ENCODE data around the gene MVB12B. TPM values are rescaled to one million over a fixed set of nuclear protein-coding genes. Genes with fewer than 3 reads are reported as not detected.

Gene MVB12B
- total RNA-seq, 6 experiments from 2014 or later = 7.2 to 16.2 (median 9.1) TPM

- intact Hi-C loops (cut with DNase I) = no loop called here
Observed at GRCh38 chr9:126452106-126452505, 125.5 kb downstream of the MVB12B start.

DNA sequence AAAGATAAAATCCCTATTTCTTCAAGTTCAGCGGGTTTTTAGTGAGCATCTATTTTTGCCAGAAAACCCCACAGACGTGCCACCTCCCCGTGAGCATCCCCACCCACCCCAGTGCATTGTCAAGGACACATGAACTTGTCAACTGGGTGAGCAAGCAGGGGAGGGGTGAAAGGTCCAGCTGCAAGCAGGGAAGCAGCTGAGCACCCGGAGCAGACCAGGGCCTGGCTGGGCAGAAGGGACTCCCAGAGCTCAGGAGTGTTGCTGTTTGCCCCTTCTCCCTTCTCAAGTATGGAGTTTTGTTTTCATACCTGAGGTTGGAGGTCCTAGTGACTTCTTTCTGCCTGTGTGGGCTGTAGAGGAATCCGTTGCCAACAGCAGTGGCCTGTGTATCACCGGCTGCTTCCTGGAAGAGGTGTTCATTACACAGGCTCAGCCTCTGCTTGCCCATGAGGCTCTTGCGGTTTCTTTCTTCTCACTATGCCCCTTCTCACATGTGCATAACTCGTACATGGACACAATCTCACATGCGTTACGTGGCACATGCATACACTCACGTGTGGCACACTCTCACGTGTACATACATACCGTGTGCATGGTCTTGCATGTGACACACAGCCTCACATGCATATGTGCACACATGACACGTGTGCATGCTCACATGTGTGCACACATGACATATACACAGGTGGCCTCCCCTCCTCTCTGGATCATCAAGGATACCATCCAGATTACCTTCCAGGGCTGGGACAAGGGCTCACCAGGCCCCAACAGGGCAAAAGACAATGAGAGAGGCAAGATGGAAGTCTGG is 126.7 kb downstream of the MVB12B start:
- ATAC-seq = no peak
- Histone ChIP-seq H3K4me3 (no peak overlapping the region), H3K4me1 (no peaks in the 10 kb centered on the region), H3K9me3 (no peaks in the 10 kb centered on the region), H3K27me3 (no peaks in the 10 kb centered on the region), H3K27ac (no peak overlapping the region), H3K36me3 (no peaks in the 10 kb centered on the region)
- 80% methylated on average over 11 of the region's 14 CpGs for WGBS (ENCODE audit: insufficient coverage, low coverage, low lambda C conversion rate, missing lambda C conversion rate)
- TF ChIP-seq, protein P1, sequence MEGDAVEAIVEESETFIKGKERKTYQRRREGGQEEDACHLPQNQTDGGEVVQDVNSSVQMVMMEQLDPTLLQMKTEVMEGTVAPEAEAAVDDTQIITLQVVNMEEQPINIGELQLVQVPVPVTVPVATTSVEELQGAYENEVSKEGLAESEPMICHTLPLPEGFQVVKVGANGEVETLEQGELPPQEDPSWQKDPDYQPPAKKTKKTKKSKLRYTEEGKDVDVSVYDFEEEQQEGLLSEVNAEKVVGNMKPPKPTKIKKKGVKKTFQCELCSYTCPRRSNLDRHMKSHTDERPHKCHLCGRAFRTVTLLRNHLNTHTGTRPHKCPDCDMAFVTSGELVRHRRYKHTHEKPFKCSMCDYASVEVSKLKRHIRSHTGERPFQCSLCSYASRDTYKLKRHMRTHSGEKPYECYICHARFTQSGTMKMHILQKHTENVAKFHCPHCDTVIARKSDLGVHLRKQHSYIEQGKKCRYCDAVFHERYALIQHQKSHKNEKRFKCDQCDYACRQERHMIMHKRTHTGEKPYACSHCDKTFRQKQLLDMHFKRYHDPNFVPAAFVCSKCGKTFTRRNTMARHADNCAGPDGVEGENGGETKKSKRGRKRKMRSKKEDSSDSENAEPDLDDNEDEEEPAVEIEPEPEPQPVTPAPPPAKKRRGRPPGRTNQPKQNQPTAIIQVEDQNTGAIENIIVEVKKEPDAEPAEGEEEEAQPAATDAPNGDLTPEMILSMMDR (IDR thresholded peaks at IDR 0.05) = no peak
- TF ChIP-seq POLR2A (IDR thresholded peaks at IDR 0.05) = no peak
- DNase-seq = peak in 1 of 3 donors; percentile 28
- intact Hi-C loops (cut with DNase I) = no loop called here

More at GRCh38 chr9:126452106-126452505, 125.5 kb downstream of the MVB12B start:
- ATAC-seq (no peak), DNase-seq (peak in 1 of 3 donors; percentile 36)
- Histone ChIP-seq H3K36me3 (no peaks in the 10 kb centered on the region), H3K27ac (no peak overlapping the region), H3K9me3 (no peaks in the 10 kb centered on the region), H3K4me3 (no peak overlapping the region), H3K27me3 (no peaks in the 10 kb centered on the region), H3K4me1 (no peaks in the 10 kb centered on the region)
- TF ChIP-seq, protein P1 (IDR thresholded peaks at IDR 0.05) = no peak
- no peak for TF ChIP-seq POLR2A (IDR thresholded peaks at IDR 0.05)
- 98% methylated on average over 5 of the region's 12 CpGs for WGBS (ENCODE audit: insufficient coverage, low coverage, low lambda C conversion rate, missing lambda C conversion rate)

DNA sequence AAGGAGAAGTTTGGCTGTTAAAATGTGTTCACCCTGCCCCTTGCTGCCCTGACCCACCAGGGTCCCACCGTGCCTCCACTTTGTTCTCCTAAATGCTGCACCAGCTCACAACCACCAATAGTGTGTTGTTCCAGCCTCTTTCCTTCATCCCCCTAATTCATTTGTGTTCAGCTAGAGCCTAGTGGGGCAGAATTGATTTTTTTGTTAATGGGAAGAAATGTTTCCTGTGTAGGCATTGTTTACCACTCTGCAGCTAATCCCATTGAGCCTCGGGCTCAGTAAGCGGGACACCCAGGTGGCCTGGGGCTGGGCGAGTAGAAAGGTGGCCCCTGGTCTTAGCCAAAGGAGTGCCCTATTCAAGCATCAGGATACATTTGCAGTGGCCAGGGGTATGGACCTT is 127.6 kb downstream of the MVB12B start:
- no peak overlapping the region for H3K27ac ChIP-seq
- H3K4me1 ChIP-seq = no peaks in the 10 kb centered on the region
- no peaks in the 10 kb centered on the region for H3K9me3 ChIP-seq
- intact Hi-C loops (cut with DNase I) = no loop called here
- DNase-seq = peak in 1 of 3 donors; percentile 23
- no peak overlapping the region for H3K4me3 ChIP-seq
- TF ChIP-seq POLR2A (IDR thresholded peaks at IDR 0.05) = no peak
- TF ChIP-seq, protein P1 (IDR thresholded peaks at IDR 0.05) = no peak
- H3K36me3 ChIP-seq = no peaks in the 10 kb centered on the region
- ATAC-seq = no peak
- no CpG with 5 or more reads among the region's 4 CpGs for WGBS (ENCODE audit: insufficient coverage, low coverage, low lambda C conversion rate, missing lambda C conversion rate)
- H3K27me3 ChIP-seq = no peaks in the 10 kb centered on the region

DNA sequence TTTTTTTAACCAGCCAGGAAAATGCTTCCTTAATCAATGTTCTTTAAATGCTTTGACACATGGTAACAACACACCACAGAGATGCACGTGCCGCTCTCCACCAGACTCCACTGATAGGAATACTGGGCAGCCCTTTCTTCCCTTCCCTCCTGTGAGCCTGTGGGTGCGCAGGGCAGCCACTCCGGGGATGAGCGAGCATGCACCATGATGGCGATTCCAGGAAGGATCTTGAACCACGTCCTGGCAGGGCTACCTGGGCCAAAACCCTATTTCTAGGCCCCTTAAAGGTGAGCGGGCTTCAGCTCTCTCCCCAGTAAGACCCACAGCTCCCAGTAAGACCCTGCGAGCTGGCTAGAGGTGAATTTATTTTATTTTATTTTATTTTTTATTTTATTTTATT is 128.2 kb downstream of the MVB12B start:
- ATAC-seq = no peak
- H3K36me3 ChIP-seq = no peaks in the 10 kb centered on the region
- no peak overlapping the region for H3K4me3 ChIP-seq
- WGBS (ENCODE audit: insufficient coverage, low coverage, low lambda C conversion rate, missing lambda C conversion rate) = 94% methylated on average over 4 of the region's 9 CpGs
- DNase-seq = peak in 1 of 3 donors; percentile 30
- H3K27ac ChIP-seq = no peak overlapping the region
- TF ChIP-seq, protein P1 (IDR thresholded peaks at IDR 0.05) = no peak
- TF ChIP-seq POLR2A (IDR thresholded peaks at IDR 0.05) = no peak
- intact Hi-C loops (cut with DNase I) = no loop called here
- no peaks in the 10 kb centered on the region for H3K27me3 ChIP-seq
- H3K9me3 ChIP-seq = no peaks in the 10 kb centered on the region
- H3K4me1 ChIP-seq = no peaks in the 10 kb centered on the region
